GM18502 (cell line): ENCODE data around the gene LILRA6.
"Not testable (repeated sequence)": the region's sequence is repeated elsewhere in the genome, so short reads cannot be mapped to it uniquely, and the experiment has no call there.

Experiments
- ATAC-seq: cut with Tn5 transposase; IDR thresholded peaks from one replicate; pipeline ENCODE4 v1.9.1; 2021; ENCODE audit warnings: mild to moderate bottlenecking; ENCODE audit not compliant: unreplicated experiment, poor library complexity

The LILRA6 gene

GRCh38 chr19:54242646-54243045, at the start of gene LILRA6:
Gene LILRA6, minus strand, starts transcription at chr19:54242790.
- ATAC-seq, result not testable (repeated sequence)

DNA sequence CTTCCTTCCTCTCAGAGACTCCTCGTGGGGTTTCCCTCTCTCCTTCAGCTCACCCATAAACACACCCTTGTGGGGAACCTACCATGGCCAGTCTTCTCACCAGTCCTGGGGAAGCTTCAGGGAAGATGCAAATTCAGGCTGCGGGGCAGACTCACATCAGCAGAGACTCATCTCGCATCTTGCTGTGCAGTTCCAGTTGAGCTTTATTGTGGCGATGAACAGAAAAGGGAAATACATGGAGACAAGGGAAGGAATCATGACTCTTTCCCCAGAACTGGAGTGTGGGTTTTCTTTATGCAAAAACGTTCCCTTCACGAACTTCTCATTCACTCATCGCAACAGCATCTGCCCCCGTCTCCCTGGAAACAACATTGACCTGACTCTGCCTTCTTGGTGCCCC, 46.6 kb upstream of the LILRA6 start:
- ATAC-seq, result not testable (repeated sequence)

DNA sequence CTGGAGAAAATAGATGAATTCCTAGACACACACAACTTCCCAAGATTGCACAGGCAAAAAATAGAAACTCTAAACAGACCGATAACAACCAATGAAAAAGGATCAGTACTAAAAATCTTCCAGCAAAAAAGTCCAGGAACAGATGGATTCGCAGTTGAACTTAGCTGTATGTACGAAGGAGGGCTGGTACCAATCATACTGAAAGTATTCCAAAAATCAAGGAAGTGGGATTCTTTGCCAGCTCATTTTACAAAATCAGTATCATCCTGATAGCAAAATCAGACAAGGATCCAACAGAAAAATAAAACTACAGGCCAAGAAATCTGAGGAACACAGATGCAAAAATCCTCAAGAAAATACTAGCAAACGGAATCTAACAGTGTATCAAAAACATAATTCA, 44.9 kb upstream of the LILRA6 start:
- ATAC-seq, result no peak

DNA sequence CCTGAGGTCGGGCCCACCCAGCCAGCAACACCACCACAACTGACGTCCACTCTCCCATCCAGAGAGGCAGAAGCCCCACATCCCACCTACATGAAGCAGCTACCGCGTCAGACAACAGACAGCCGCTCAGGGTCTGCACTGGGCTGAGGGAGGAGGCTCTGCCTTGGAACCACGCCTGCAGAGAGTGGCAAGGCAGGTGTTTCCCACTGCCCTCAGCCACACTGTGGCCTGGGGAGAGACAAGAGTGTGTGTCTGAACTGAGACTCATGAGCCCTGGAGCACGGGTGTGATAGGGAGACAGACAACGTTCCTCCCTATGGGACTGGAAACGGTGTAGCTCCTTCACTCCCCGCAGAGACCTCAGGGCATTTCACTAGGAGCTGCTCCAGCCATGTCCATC, 43.7 kb upstream of the LILRA6 start:
- not testable (repeated sequence) for ATAC-seq

GRCh38 chr19:54285427-54286056, 43.0 kb upstream of the LILRA6 start:
- ATAC-seq, result not testable (repeated sequence)

- no peak for ATAC-seq
Measured at GRCh38 chr19:54282686-54283470, 40.3 kb upstream of the LILRA6 start.

GRCh38 chr19:54281729-54282075, 39.1 kb upstream of the LILRA6 start:
- not testable (repeated sequence) for ATAC-seq

- no peak for ATAC-seq
Measured at GRCh38 chr19:54281007-54281728, 38.6 kb upstream of the LILRA6 start, which contains the start of gene LILRB2. Gene LILRB2, minus strand, starts transcription at chr19:54281110. Its CDS starts 614 bp downstream, at chr19:54280496.

DNA sequence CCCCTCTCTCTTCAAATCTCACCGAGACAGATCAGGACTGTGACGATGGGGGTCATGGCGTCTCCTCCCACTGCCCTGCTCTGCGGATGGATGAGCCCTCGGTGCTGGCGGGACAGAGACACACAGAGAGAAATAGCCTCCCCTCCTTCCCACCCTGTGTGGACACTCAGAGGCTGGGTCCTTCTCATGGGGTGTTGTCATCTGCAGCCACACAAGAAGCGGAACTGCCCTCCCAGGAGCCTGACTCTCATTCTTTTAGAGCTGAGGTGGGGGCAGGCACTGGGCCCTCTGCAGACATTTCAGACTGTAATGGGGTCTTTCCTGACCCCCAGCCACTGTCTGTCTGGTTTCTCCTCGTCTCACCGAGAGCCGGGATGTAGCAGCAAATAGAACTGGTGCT, 37.9 kb upstream of the LILRA6 start:
- not testable (repeated sequence) for ATAC-seq

- ATAC-seq, result not testable (repeated sequence)
Measured at GRCh38 chr19:54280025-54280424, 37.4 kb upstream of the LILRA6 start.

DNA sequence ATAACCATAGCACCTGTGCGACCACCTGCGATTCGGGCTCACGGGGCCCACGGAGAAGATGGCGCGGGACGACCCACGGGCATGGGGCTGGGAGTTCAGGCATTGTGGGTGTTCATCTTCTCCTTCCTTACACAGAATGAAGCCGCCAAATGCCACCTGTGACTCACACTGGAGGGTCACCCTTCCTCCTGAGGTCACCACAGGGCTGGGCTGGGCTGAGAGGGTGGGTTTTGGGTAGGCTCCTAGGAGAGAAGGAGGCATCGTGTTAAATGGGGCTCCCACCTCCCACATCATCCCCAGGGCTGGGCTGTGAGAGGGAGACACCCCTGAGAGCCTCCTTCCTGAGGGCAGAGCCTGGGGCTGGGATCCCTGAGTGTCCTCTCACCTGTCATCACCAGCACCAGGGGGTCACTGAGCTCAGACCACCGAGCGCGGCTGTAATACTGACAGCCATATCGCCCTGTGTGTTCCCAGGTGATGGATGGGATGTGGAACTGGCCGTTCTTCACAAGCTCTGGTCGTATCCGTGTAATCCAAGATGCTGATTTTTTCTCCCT, 36.9 kb upstream of the LILRA6 start:
- no peak for ATAC-seq

DNA sequence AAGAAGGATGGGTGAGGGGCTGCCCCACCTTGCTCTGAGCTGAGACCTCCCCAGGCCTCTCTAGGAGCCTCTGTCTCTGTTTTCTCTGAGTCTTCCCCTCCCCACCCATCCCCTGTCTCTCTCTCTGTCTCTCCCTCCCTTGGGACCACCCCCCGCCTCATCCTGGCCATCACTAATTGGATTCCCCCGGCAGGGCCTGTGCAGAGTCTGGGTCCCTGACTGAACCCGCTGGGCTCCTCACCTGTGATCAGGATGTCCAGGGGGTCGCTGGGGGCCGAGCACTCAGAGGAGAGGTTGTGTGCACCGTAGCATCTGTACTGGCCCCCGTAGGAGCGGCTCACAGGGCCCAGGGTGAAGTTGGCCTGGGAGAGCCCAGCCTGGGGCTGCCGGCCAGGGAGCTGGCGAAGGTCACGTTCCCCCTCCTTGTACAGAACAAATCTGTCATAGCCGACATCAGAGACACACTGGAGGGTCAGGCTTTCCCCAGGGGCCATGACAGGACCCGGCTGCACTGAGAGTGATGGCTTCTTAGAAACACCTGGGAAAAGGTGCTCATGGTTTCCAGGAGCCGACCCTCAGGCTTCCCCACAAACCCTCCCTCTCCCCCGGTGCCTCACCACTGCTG, 36.1 kb upstream of the LILRA6 start:
- not testable (repeated sequence) for ATAC-seq

DNA sequence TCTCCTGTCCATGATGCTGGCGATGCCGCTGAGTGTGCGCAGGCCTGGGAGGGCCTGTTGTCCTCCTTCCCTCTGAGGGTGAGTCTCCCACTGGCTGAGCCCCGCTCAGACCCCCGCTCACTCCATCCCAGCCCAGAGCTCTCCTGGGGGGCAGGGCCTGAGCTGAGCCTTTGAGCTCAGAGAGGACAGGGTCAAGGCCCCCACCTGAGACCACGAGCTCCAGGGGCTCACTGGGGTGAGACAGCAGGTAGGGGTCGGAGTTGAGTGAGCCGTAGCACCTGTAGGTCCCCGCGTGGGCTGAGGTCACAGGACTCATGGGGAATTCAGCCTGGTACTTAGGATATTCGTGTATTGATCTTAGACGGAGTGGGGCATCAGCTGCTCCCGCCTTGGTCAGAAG, 35.5 kb upstream of the LILRA6 start:
- ATAC-seq, result not testable (repeated sequence)

DNA sequence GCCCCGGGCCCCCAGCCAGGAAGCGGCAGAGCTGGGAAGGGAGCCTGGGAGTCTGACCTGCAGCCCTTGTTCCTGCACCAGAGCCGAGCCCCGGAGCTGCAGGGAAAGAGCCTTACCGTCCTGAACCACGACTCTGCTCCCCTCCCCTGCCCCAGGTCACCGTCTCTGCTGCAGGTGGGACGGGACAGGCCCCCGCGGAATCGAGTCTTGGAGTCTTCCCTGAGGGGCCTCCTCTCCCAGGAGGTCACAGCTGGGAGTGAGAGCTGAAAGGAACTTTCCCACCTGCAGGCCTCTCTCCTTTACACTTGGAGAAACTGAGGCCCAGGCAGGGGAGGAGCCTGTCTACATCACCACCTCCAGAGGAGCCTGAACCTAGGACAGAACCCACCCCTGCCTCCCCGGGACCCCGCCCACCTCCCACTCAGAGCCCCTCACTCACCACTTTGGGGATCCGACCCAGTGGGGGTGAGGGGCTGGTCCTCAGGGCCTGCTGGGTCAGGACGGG, 34.6 kb upstream of the LILRA6 start:
- ATAC-seq, result not testable (repeated sequence)

GRCh38 chr19:54275951-54276350, 33.4 kb upstream of the LILRA6 start:
- ATAC-seq, result no peak

DNA sequence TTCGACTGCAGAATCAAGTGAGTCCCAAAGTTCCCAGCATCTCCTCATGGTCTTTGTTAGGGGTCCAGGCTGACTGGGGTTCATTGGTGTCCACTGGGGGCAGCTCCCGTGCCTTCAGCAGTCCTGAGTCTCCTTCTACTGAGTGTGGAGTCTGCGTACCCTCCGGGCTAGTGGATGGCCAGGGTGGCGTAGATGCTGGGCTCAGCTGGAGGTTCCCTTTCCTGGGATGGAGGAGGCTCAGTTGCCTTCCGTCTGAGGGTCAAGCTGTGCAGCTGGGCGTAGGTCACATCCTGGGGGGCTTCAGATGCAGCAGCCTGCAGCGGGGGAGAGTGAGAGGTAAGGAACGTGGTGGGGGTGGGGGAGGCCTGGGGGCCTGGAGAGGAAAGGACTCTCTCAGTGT, 31.9 kb upstream of the LILRA6 start:
- not testable (repeated sequence) for ATAC-seq

GRCh38 chr19:54273821-54274220, 31.2 kb upstream of the LILRA6 start:
- no peak for ATAC-seq

DNA sequence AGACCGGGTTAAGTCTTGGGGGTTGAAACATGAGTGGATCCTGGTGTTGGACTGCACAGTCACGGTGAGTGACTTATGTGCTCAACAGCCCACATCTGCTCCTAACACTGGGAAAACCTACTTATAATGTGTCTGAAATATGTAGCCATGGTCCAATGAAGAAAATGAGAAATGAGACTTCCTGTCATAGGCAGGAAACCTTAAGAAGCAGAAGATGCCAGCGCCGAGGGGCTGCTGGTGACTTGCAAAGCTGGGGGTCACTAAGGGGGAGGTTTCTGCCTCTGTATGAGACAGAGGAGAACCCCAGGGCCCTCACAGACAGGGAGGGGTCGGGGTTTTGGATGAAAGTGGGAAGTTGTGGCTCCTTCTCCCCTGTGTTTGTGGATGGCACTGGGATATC, 29.6 kb upstream of the LILRA6 start:
- not testable (repeated sequence) for ATAC-seq

GRCh38 chr19:54271587-54271986, 29.0 kb upstream of the LILRA6 start:
- not testable (repeated sequence) for ATAC-seq

DNA sequence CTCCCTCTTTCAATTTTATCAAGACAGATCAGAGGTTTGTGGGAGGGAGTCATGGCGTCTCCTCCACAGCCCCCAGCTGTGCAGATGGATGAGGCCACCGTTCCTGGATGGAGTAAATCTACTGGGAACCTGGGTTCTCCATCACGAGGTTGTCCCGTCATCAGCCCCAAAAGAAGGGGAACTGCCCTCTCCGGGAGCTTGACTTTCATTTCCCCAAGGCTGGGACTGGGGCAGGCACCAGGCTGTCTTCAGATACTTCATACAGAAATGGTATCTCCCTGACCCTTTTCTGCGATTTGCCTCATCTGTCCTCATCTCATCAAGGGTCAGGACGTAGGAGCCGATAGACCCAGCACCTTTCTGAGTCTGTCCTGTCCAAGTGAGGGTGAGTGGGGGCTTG, 28.5 kb upstream of the LILRA6 start:
- no peak for ATAC-seq
